HepG2 (cell line): ENCODE measurements around the gene LIME1. TPM values are rescaled to one million over a fixed set of nuclear protein-coding genes. Genes with fewer than 3 reads are reported as not detected.

ENCODE experiments used
- E2F1 ChIP-seq: sonication (generic); formaldehyde crosslinking; IDR thresholded peaks from 2 replicates; pipeline ENCODE4 v1.5.0; 2020; ENCODE audit warnings: missing genetic modification reagents
- KLF9 ChIP-seq: IDR thresholded peaks from 2 replicates; pipeline ENCODE4 v1.6.1; 2016; ENCODE audit warnings: low read depth
- SIX4 ChIP-seq: sonication (generic); formaldehyde crosslinking; IDR thresholded peaks from 2 replicates; pipeline ENCODE4 v1.4.0; 2020; ENCODE audit warnings: missing genetic modification reagents
- TOPORS ChIP-seq: sonication (generic); formaldehyde crosslinking; IDR thresholded peaks from 2 replicates; pipeline ENCODE4 v1.8.0; 2023; ENCODE audit warnings: mild to moderate bottlenecking, missing genetic modification reagents
- TP53 ChIP-seq: sonication (generic); formaldehyde crosslinking; conservative IDR thresholded peaks from 2 replicates; pipeline ENCODE4 v1.4.0; 2020; ENCODE audit warnings: missing genetic modification reagents
- ZHX2 ChIP-seq, 2 experiments: sonication (generic) in 1 of 2; formaldehyde crosslinking in 1 of 2; IDR thresholded peaks; 2 replicates each; pipeline versions ENCODE4 v1.6.1 to v1.9.0; 2014 to 2022; ENCODE audit warnings: antibody characterized with exemption in 1 of 2, borderline replicate concordance in 1 of 2, inconsistent platforms in 1 of 2, low read depth in 1 of 2, missing genetic modification reagents in 1 of 2
- ZMAT3 ChIP-seq: sonication (generic); formaldehyde crosslinking; conservative IDR thresholded peaks from 2 replicates; pipeline ENCODE4 v1.7.0; 2021; ENCODE audit warnings: missing genetic modification reagents
- ZNF644 ChIP-seq: IDR thresholded peaks from 2 replicates; pipeline ENCODE4 v1.6.1; 2016; ENCODE audit warnings: low read depth
- ZNF781 ChIP-seq: sonication (generic); formaldehyde crosslinking; IDR thresholded peaks from 2 replicates; pipeline ENCODE4 v1.5.1; 2020; ENCODE audit warnings: borderline replicate concordance, mild to moderate bottlenecking, missing genetic modification reagents; ENCODE audit errors: not compliant biosample characterization
- ZNF839 ChIP-seq: sonication (generic); formaldehyde crosslinking; IDR thresholded peaks from 2 replicates; pipeline ENCODE4 v1.4.0; 2020; ENCODE audit warnings: missing genetic modification reagents, mild to moderate bottlenecking, borderline replicate concordance
- polyA plus RNA-seq, 8 experiments: library from polyadenylated mRNA; depleted of rRNA in 3 of 8; stranded (reverse) in 7 of 8; unstranded in 1 of 8; fragments of >200 nt; fragmentation: Illumina TruSeq in 4 of 8; extraction: Trizol in 4 of 8; gene quantifications; 2 replicates each; pipeline versions ENCODE4 v1.2.1 to v1.2.3, GENCODE V29; 2011 to 2016; ENCODE audit warnings: low read depth in 4 of 8, missing spikeins in 1 of 8, mixed read lengths in 1 of 8; ENCODE audit not compliant: insufficient read depth in 1 of 8
- total RNA-seq, 5 experiments: library from RNA; depleted of rRNA; stranded (reverse); fragments of >200 nt; fragmentation: Illumina TruSeq; extraction: Trizol; gene quantifications; 2 replicates each; pipeline ENCODE4 v1.2.3, GENCODE V29; 2016; ENCODE audit warnings: low read depth in 1 of 5
- TF ChIP-seq, protein P1 (sequence below): sonication (generic); formaldehyde crosslinking; IDR thresholded peaks from 2 replicates; pipeline ENCODE4 v1.5.0; 2020; ENCODE audit warnings: mild to moderate bottlenecking, missing genetic modification reagents
- TF ChIP-seq, protein P2 (sequence below): sonication (generic); formaldehyde crosslinking; IDR thresholded peaks from 2 replicates; pipeline ENCODE4 v1.9.0; 2021; ENCODE audit warnings: missing genetic modification reagents, borderline replicate concordance

The LIME1 gene
- total and polyA plus RNA-seq, 2 of the 13 experiments (the other 11 are each of a cell fraction or from before 2014, with no cell fraction given) = 13.0 to 61.5 TPM

GRCh38 chr20:63740627-63741353 is 4.3 kb downstream of the LIME1 start (continued):
- TF ChIP-seq ZHX2 (IDR thresholded peaks at IDR 0.05; ENCODE audit: low read depth) = peak; percentile 47; the same call in 1 of the 2 replicates
- peak; percentile 87 for TF ChIP-seq ZHX2 (CRISPR knock-in tag; IDR thresholded peaks at IDR 0.05; ENCODE audit: borderline replicate concordance)
- TF ChIP-seq, protein P1, sequence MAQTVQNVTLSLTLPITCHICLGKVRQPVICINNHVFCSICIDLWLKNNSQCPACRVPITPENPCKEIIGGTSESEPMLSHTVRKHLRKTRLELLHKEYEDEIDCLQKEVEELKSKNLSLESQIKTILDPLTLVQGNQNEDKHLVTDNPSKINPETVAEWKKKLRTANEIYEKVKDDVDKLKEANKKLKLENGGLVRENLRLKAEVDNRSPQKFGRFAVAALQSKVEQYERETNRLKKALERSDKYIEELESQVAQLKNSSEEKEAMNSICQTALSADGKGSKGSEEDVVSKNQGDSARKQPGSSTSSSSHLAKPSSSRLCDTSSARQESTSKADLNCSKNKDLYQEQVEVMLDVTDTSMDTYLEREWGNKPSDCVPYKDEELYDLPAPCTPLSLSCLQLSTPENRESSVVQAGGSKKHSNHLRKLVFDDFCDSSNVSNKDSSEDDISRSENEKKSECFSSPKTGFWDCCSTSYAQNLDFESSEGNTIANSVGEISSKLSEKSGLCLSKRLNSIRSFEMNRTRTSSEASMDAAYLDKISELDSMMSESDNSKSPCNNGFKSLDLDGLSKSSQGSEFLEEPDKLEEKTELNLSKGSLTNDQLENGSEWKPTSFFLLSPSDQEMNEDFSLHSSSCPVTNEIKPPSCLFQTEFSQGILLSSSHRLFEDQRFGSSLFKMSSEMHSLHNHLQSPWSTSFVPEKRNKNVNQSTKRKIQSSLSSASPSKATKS (CRISPR knock-in tag) = peak; percentile 93; the same call in 1 of the 2 replicates
- TF ChIP-seq TP53 (CRISPR knock-in tag) = peak; percentile 86; the same call in 1 of the 2 replicates
- peak; percentile 85; the same call in 1 of the 2 replicates for TF ChIP-seq ZNF839
- TF ChIP-seq, protein P2, sequence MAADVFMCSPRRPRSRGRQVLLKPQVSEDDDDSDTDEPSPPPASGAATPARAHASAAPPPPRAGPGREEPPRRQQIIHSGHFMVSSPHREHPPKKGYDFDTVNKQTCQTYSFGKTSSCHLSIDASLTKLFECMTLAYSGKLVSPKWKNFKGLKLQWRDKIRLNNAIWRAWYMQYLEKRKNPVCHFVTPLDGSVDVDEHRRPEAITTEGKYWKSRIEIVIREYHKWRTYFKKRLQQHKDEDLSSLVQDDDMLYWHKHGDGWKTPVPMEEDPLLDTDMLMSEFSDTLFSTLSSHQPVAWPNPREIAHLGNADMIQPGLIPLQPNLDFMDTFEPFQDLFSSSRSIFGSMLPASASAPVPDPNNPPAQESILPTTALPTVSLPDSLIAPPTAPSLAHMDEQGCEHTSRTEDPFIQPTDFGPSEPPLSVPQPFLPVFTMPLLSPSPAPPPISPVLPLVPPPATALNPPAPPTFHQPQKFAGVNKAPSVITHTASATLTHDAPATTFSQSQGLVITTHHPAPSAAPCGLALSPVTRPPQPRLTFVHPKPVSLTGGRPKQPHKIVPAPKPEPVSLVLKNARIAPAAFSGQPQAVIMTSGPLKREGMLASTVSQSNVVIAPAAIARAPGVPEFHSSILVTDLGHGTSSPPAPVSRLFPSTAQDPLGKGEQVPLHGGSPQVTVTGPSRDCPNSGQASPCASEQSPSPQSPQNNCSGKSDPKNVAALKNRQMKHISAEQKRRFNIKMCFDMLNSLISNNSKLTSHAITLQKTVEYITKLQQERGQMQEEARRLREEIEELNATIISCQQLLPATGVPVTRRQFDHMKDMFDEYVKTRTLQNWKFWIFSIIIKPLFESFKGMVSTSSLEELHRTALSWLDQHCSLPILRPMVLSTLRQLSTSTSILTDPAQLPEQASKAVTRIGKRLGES (CRISPR knock-in tag) = peak; percentile 83; the same call in 1 of the 2 replicates
- peak; percentile 81 for TF ChIP-seq E2F1 (CRISPR knock-in tag)
- no peak; the same call in none of the 2 replicates for TF ChIP-seq TOPORS (CRISPR knock-in tag)
- peak; percentile 88 for TF ChIP-seq ZNF781
- TF ChIP-seq SIX4 (CRISPR knock-in tag) = peak; percentile 92
- TF ChIP-seq KLF9 (CRISPR knock-in tag) = peak; percentile 100
- TF ChIP-seq ZMAT3 (CRISPR knock-in tag) = peak; percentile 64
- TF ChIP-seq ZNF644 (CRISPR knock-in tag) = peak; percentile 27; the same call in 1 of the 2 replicates
